Measurements from ENCODE around the gene SLA2.

GRCh38 chr20:36655004-36655403 lies 9.0 kb upstream of the SLA2 start:
- TF ChIP-seq CTCF (IDR thresholded peaks at IDR 0.05; ENCODE audit: borderline replicate concordance, extremely low read depth, low read length, poor library complexity, severe bottlenecking): no peak
- no peak for TF ChIP-seq EZH2 (IDR thresholded peaks at IDR 0.05; ENCODE audit: borderline replicate concordance, low read depth, low read length, severe bottlenecking)

Measured in DND-41 (cell line).